ENCODE results near the gene MARS1. TPM values are rescaled to one million over a fixed set of nuclear protein-coding genes. Genes with fewer than 3 reads are reported as not detected.
A peak's percentile ranks its signal among the peaks of the same experiment; 100 is the strongest.

MARS1 gene
- total RNA-seq, 1 donor from 2014 or later: 73.1 TPM

- DNase-seq: peak; percentile 67
- intact Hi-C loops (cut with micrococcal nuclease): no loop called here
- H3K4me3 ChIP-seq: peak overlapping the region; percentile 93
- peaks cover 62% of the 10 kb centered on the region for H3K4me1 ChIP-seq
- TF ChIP-seq, protein P1, sequence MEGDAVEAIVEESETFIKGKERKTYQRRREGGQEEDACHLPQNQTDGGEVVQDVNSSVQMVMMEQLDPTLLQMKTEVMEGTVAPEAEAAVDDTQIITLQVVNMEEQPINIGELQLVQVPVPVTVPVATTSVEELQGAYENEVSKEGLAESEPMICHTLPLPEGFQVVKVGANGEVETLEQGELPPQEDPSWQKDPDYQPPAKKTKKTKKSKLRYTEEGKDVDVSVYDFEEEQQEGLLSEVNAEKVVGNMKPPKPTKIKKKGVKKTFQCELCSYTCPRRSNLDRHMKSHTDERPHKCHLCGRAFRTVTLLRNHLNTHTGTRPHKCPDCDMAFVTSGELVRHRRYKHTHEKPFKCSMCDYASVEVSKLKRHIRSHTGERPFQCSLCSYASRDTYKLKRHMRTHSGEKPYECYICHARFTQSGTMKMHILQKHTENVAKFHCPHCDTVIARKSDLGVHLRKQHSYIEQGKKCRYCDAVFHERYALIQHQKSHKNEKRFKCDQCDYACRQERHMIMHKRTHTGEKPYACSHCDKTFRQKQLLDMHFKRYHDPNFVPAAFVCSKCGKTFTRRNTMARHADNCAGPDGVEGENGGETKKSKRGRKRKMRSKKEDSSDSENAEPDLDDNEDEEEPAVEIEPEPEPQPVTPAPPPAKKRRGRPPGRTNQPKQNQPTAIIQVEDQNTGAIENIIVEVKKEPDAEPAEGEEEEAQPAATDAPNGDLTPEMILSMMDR (IDR thresholded peaks at IDR 0.05; ENCODE audit: borderline replicate concordance): no peak
- no peaks in the 10 kb centered on the region for H3K9me3 ChIP-seq (replicated peaks)
- no peaks in the 10 kb centered on the region for H3K27me3 ChIP-seq (ENCODE audit: low read depth)
- peak overlapping the region; percentile 100 for H3K27ac ChIP-seq (replicated peaks)
- peaks cover 38% of the 10 kb centered on the region for H3K36me3 ChIP-seq
These were observed 35.2 kb downstream of the MARS1 start for GRCh38 chr12:57522887-57523705.

DNA sequence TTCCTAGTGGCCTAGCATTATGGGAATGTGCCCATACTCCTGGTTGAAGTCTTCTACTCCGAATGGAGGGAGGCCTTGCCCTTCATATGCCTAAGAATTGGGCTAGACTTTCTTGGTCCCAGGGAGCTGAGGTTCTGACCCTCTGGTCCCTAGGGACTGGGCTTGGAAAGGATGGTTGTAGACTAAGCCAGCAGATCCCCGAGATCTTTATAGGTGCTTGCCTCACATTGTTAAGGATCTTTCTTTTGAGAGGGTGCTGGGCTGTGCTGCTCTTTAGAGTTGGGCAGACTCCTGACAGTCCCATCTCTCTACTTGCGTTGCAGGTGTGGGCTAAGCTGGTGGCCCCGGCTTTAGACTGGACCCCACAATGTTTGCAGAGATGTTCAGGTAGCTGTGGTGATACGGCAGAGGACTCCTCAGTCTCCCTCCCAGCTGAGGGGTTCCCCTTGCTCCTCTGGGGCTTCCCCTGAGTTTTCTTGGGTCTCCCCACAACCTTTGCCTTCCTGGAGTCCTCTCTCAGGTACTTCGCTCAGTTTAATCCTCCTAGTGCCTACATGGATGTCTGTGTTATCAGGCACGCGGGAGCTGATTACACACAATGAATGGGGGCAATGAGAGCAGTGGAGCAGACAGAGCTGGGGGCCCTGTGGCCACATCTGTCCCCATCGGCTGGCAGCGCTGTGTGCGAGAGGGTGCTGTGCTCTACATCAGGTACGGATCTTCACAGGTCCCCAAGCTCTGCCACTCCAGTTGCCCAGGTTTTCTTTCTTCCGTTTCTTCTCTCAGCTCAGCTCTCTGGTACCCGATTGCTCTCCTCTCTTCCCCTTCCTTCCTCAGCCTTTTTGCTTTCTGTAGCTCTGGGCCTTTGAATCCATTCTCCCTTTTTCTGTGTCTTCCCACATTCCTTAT, 36.1 kb downstream of the MARS1 start:
- Histone ChIP-seq H3K27ac (replicated peaks) (peak overlapping the region; percentile 100), H3K4me1 (peaks cover 53% of the 10 kb centered on the region), H3K36me3 (peaks cover 46% of the 10 kb centered on the region), H3K9me3 (replicated peaks) (no peaks in the 10 kb centered on the region), H3K27me3 (ENCODE audit: low read depth) (no peaks in the 10 kb centered on the region), H3K4me3 (peak overlapping the region; percentile 93)
- TF ChIP-seq, protein P1 (IDR thresholded peaks at IDR 0.05; ENCODE audit: borderline replicate concordance): no peak
- no peak for DNase-seq
- intact Hi-C loops (cut with micrococcal nuclease): no loop called here

DNA sequence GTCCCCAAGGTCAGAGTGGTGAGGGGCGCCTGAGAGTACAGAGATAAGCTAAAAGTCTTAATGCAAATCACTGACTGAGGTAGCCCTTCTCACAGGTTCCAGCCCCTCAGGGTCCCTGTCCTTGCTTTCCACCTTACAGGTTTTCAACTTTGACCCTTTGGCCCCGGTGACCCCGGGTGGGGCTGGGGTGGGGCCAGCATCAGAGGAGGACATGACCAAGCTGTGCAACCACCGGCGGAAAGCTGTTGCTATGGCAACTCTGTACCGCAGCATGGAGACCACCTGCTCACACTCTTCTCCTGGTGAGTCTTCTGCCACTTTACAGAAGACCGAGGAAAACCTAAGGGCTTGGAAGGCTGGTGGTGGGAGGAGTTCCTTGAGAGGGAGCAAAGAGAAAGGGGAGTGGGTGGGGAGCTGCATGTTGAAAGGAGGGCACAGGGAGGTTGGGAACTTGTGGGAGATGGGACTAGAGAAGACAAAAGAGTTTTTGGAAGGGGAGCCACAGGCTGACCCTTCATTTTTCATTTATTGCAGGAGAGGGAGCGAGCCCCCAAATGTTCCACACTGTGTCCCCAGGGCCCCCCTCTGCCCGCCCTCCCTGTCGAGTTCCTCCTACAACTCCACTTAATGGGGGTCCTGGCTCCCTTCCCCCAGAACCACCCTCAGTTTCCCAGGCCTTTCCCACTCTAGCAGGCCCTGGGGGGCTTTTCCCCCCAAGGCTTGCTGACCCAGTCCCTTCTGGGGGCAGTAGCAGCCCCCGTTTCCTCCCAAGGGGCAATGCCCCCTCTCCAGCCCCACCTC, 37.1 kb downstream of the MARS1 start:
- intact Hi-C loops (cut with micrococcal nuclease): no loop called here
- no peaks in the 10 kb centered on the region for H3K27me3 ChIP-seq (ENCODE audit: low read depth)
- H3K36me3 ChIP-seq: peaks cover 57% of the 10 kb centered on the region
- H3K4me1 ChIP-seq: peaks cover 48% of the 10 kb centered on the region
- no peak for DNase-seq
- H3K4me3 ChIP-seq: peak overlapping the region; percentile 93
- no peaks in the 10 kb centered on the region for H3K9me3 ChIP-seq (replicated peaks)
- TF ChIP-seq, protein P1 (IDR thresholded peaks at IDR 0.05; ENCODE audit: borderline replicate concordance): no peak
- peak overlapping the region; percentile 100 for H3K27ac ChIP-seq (replicated peaks)

GRCh38 chr12:57525615-57526383, 37.9 kb downstream of the MARS1 start:
- Histone ChIP-seq H3K4me1 (peaks cover 45% of the 10 kb centered on the region), H3K27me3 (ENCODE audit: low read depth) (no peaks in the 10 kb centered on the region), H3K36me3 (peaks cover 65% of the 10 kb centered on the region), H3K9me3 (replicated peaks) (no peaks in the 10 kb centered on the region), H3K27ac (replicated peaks) (no peak overlapping the region), H3K4me3 (no peak overlapping the region)
- intact Hi-C loops (cut with micrococcal nuclease): no loop called here
- no peak for DNase-seq
- TF ChIP-seq, protein P1 (IDR thresholded peaks at IDR 0.05; ENCODE audit: borderline replicate concordance): no peak

Measured in left ventricle myocardium inferior (tissue), 1 donor.